Calu3 (cell line): ENCODE measurements around the gene KCNK4. TPM values are rescaled to one million over a fixed set of nuclear protein-coding genes. Genes with fewer than 3 reads are reported as not detected.
A peak's percentile ranks its signal among the peaks of the same experiment; 100 is the strongest.

ENCODE experiments used
- BruUV-seq: library from RNA; stranded (reverse); fragments of 400-500 nt; replicated peaks from 2 replicates; lab custom pipeline; 2021; lab: Mats Ljungman, UMichigan
- CTCF ChIA-PET: fragments of 300-600 bp; sonication (Branson Sonifier 250); formaldehyde crosslinking; loops from one replicate; lab custom pipeline; 2022; ENCODE audit warnings: antibody characterized with exemption; lab: Charles Lee
- DNase-seq: peaks from one replicate; pipeline ENCODE4 v3.0.0; 2022
- H3K27ac Mint-ChIP-seq: one replicate; pipeline ENCODE4 v1.8.0; 2022; ENCODE audit warnings: mixed read lengths; ENCODE audit not compliant: unreplicated experiment
- H3K27me3 Mint-ChIP-seq: one replicate; pipeline ENCODE4 v1.8.0; 2022; ENCODE audit warnings: mixed read lengths; ENCODE audit not compliant: unreplicated experiment
- H3K36me3 Mint-ChIP-seq: one replicate; pipeline ENCODE4 v1.8.0; 2022; ENCODE audit warnings: mild to moderate bottlenecking, moderate library complexity, mixed read lengths; ENCODE audit not compliant: insufficient read depth, unreplicated experiment
- H3K4me1 Mint-ChIP-seq: one replicate; pipeline ENCODE4 v1.8.0; 2022; ENCODE audit warnings: mild to moderate bottlenecking, low read depth, mixed read lengths; ENCODE audit not compliant: unreplicated experiment
- H3K4me3 Mint-ChIP-seq: one replicate; pipeline ENCODE4 v1.8.0; 2022; ENCODE audit warnings: mild to moderate bottlenecking, low read depth, moderate library complexity, mixed read lengths; ENCODE audit not compliant: unreplicated experiment
- H3K9me3 Mint-ChIP-seq: one replicate; pipeline ENCODE4 v1.8.0; 2022; ENCODE audit warnings: low read depth, mixed read lengths; ENCODE audit not compliant: unreplicated experiment
- intact Hi-C: fragments of 100-400 bp; cut with micrococcal nuclease; formaldehyde crosslinking; loops from one replicate; pipeline ENCODE4 v1.10.0; 2022; ENCODE audit not compliant: unreplicated experiment
- total RNA-seq: library from RNA; stranded (reverse); gene quantifications from 2 replicates; pipeline ENCODE4 v1.2.3, GENCODE V29; 2022
- TF ChIP-seq, protein P1 (sequence below): fragments of 200-600 bp; IDR thresholded peaks from one replicate; pipeline ENCODE4 v1.8.0; 2022; ENCODE audit warnings: antibody characterized with exemption; ENCODE audit not compliant: unreplicated experiment

The KCNK4 gene
- total RNA-seq, 1 experiment from 2014 or later: not detected

GRCh38 chr11:64342869-64343745, 52.0 kb downstream of the KCNK4 start:
- intact Hi-C loops: no loop called here
- DNase-seq: no peak
- BruUV-seq: no TSS peak
- Mint-ChIP-seq H3K9me3 (no peaks in the 10 kb centered on the region), H3K4me1 (peaks cover 9% of the 10 kb centered on the region), H3K27me3 (no peaks in the 10 kb centered on the region), H3K36me3 (no peaks in the 10 kb centered on the region), H3K4me3 (peak overlapping the region; percentile 52), H3K27ac (no peak overlapping the region)
- TF ChIP-seq, protein P1, sequence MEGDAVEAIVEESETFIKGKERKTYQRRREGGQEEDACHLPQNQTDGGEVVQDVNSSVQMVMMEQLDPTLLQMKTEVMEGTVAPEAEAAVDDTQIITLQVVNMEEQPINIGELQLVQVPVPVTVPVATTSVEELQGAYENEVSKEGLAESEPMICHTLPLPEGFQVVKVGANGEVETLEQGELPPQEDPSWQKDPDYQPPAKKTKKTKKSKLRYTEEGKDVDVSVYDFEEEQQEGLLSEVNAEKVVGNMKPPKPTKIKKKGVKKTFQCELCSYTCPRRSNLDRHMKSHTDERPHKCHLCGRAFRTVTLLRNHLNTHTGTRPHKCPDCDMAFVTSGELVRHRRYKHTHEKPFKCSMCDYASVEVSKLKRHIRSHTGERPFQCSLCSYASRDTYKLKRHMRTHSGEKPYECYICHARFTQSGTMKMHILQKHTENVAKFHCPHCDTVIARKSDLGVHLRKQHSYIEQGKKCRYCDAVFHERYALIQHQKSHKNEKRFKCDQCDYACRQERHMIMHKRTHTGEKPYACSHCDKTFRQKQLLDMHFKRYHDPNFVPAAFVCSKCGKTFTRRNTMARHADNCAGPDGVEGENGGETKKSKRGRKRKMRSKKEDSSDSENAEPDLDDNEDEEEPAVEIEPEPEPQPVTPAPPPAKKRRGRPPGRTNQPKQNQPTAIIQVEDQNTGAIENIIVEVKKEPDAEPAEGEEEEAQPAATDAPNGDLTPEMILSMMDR: no peak
- CTCF ChIA-PET: interaction anchor here (0.8 to 2.3 kb wide), 6 partner anchors 9 to 106 kb away, joined by 3 to 27 read pairs (median 8); partner anchors contain the start of genes PRDX5 and TRMT112

- intact Hi-C loops: no loop called here
- CTCF ChIA-PET: interaction anchor here (0.8 to 2.3 kb wide), 2 partner anchors 11 to 38 kb away, joined by 3 to 22 read pairs; partner anchors contain the start of gene ESRRA
Observed at GRCh38 chr11:64343767-64344559, 52.9 kb downstream of the KCNK4 start.

GRCh38 chr11:64344787-64345186, 53.7 kb downstream of the KCNK4 start:
- Mint-ChIP-seq H3K27me3 (no peaks in the 10 kb centered on the region), H3K4me3 (no peak overlapping the region), H3K9me3 (no peaks in the 10 kb centered on the region), H3K27ac (no peak overlapping the region), H3K4me1 (peaks cover 9% of the 10 kb centered on the region), H3K36me3 (no peaks in the 10 kb centered on the region)
- CTCF ChIA-PET: interaction anchor here (0.6 to 0.8 kb wide), 2 partner anchors 12 to 39 kb away, joined by 3 read pairs; partner anchors contain the start of gene ESRRA
- DNase-seq: no peak
- BruUV-seq: no TSS peak
- intact Hi-C loops: no loop called here
- TF ChIP-seq, protein P1: no peak

More at GRCh38 chr11:64343767-64344559, 52.9 kb downstream of the KCNK4 start:
- H3K9me3 Mint-ChIP-seq: no peaks in the 10 kb centered on the region
- TF ChIP-seq, protein P1: peak; percentile 27
- H3K27me3 Mint-ChIP-seq: no peaks in the 10 kb centered on the region
- no peak overlapping the region for H3K4me3 Mint-ChIP-seq
- BruUV-seq: no TSS peak
- peaks cover 9% of the 10 kb centered on the region for H3K4me1 Mint-ChIP-seq
- DNase-seq: peak; percentile 54
- H3K27ac Mint-ChIP-seq: no peak overlapping the region
- H3K36me3 Mint-ChIP-seq: no peaks in the 10 kb centered on the region

DNA sequence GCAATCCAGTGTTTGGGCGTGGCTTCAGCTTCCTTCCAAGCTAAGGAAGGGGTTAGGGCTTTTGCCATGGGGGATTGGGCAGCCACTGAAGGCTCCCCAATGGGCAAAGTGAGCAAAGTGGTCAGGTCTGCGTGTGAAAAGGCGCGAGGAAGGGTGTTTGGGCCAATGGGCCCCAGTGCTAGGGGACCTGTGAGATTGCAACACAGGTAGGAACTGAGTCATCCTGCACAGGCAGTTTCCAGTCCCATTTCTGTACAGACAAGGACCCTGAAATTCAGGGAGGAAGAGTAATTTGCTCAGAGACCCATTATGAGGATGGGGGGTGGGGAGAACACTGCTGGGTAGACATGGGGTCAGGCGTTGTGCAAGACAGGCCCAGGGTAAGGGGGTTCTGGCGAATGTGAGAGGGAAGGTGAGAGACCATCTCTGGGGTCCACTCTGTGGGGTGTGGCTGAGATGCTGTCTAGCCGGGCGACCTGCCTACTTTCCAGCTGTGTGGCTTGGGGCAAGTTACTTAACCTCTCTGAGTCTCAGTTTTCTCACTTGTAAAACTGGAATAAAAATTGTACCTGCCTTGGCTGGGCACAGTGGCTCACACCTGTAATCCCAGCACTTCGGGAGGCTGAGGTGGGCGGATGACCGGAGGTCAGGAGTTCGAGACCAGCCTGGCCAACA, 56.2 kb downstream of the KCNK4 start:
- H3K36me3 Mint-ChIP-seq: no peaks in the 10 kb centered on the region
- no peaks in the 10 kb centered on the region for H3K9me3 Mint-ChIP-seq
- BruUV-seq: no TSS peak
- H3K4me1 Mint-ChIP-seq: peaks cover 9% of the 10 kb centered on the region
- CTCF ChIA-PET: no interaction called here
- H3K27me3 Mint-ChIP-seq: no peaks in the 10 kb centered on the region
- no peak overlapping the region for H3K4me3 Mint-ChIP-seq
- TF ChIP-seq, protein P1: no peak
- DNase-seq: no peak
- peak overlapping the region; percentile 59 for H3K27ac Mint-ChIP-seq
- intact Hi-C loops: no loop called here
